ENCODE results near the gene WDR86. TPM values are rescaled to one million over a fixed set of nuclear protein-coding genes. Genes with fewer than 3 reads are reported as not detected.
A peak's percentile ranks its signal among the peaks of the same experiment; 100 is the strongest.

Gene WDR86
- total RNA-seq, 1 donor from 2014 or later = 57.0 TPM

DNA sequence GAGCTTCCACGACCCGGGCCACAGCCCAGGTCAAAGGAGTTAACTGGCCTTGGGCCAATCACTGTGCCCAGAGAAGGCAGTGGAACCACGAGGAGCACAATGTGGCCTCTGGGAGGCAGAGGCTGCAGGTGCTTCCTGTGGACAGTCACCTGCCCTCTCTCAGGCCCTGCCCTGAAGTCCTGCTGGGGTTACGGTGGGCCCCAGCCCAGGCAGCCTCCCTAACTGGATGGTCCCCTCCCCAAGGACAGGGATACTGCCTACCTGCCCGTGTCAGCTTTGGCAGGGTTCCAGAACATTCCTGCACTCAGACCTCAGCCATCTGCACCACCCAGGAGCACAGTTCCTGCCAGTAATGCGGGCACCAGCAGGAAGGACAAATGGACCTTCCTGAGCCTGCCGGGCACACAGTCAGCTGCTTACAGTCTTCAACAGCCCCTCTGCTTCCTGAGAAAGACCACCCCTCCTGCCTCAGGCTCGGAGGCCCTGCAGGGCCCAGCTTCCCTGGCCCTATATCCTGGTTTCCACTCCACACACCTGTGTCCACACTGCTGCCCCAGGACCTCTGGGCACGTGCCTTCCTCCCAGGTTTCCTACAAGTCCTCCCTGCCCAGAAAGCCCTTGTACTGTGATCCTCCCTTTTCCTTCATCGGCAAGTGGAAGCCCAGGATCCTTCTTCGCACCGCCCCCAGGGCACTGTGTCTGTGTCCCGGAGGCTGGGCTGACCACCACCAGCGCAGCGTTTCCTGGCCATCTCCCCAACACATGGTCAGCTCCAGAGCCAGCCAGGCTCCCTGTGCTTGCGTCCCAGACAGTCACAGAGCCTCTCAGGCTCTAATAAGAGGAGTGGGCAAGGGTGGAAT, 23.3 kb downstream of the WDR86 start:
- Mint-ChIP-seq H3K27me3 (ENCODE audit: unreplicated experiment) (peaks cover 18% of the 10 kb centered on the region), H3K4me3 (ENCODE audit: unreplicated experiment) (peak overlapping the region; percentile 57), H3K9me3 (ENCODE audit: unreplicated experiment) (no peaks in the 10 kb centered on the region), H3K4me1 (ENCODE audit: unreplicated experiment) (peaks cover 9% of the 10 kb centered on the region), H3K27ac (ENCODE audit: unreplicated experiment) (no peak overlapping the region), H3K36me3 (ENCODE audit: low read depth, unreplicated experiment) (peaks cover 35% of the 10 kb centered on the region)
- DNase-seq (ENCODE audit: low spot score) = no peak
- TF ChIP-seq, protein P1, sequence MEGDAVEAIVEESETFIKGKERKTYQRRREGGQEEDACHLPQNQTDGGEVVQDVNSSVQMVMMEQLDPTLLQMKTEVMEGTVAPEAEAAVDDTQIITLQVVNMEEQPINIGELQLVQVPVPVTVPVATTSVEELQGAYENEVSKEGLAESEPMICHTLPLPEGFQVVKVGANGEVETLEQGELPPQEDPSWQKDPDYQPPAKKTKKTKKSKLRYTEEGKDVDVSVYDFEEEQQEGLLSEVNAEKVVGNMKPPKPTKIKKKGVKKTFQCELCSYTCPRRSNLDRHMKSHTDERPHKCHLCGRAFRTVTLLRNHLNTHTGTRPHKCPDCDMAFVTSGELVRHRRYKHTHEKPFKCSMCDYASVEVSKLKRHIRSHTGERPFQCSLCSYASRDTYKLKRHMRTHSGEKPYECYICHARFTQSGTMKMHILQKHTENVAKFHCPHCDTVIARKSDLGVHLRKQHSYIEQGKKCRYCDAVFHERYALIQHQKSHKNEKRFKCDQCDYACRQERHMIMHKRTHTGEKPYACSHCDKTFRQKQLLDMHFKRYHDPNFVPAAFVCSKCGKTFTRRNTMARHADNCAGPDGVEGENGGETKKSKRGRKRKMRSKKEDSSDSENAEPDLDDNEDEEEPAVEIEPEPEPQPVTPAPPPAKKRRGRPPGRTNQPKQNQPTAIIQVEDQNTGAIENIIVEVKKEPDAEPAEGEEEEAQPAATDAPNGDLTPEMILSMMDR (IDR thresholded peaks at IDR 0.05; ENCODE audit: unreplicated experiment) = no peak

DNA sequence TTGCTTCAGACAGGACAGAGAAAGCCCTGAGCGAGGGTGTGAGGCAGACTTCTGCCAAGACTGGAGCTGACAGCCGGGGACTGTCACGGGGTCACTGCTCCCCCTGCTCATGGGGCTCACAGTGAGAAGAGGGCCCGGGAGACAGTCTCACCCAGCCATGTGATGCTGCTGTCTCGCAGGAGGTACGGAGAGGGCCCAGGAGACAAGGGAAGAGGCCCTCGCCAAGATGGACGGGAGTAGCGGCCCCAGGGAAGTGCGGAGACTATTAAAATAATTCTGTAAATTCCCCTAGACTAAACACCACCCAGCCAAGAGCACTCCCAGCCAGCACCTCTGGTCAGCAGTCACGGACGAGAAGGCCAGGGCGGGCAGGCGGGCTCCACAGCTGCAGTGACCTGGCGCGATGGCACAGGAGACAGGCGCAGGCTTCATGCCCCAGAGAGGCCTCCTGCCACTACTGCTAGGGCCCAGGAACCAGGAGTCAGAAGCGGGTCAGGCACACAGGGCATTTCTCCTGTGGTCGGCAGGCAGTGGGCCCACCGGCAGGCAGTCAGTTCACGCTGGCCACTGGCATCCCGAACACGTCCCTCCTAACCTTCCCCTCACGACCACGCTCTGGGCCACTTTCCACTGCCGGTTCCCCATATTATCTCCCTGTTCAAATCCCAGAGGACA, 24.1 kb downstream of the WDR86 start:
- Mint-ChIP-seq H3K4me3 (ENCODE audit: unreplicated experiment) (no peak overlapping the region), H3K9me3 (ENCODE audit: unreplicated experiment) (no peaks in the 10 kb centered on the region), H3K27me3 (ENCODE audit: unreplicated experiment) (peaks cover 18% of the 10 kb centered on the region), H3K4me1 (ENCODE audit: unreplicated experiment) (peaks cover 9% of the 10 kb centered on the region), H3K36me3 (ENCODE audit: low read depth, unreplicated experiment) (peaks cover 33% of the 10 kb centered on the region), H3K27ac (ENCODE audit: unreplicated experiment) (no peak overlapping the region)
- no peak for DNase-seq (ENCODE audit: low spot score)
- TF ChIP-seq, protein P1 (IDR thresholded peaks at IDR 0.05; ENCODE audit: unreplicated experiment) = no peak

DNA sequence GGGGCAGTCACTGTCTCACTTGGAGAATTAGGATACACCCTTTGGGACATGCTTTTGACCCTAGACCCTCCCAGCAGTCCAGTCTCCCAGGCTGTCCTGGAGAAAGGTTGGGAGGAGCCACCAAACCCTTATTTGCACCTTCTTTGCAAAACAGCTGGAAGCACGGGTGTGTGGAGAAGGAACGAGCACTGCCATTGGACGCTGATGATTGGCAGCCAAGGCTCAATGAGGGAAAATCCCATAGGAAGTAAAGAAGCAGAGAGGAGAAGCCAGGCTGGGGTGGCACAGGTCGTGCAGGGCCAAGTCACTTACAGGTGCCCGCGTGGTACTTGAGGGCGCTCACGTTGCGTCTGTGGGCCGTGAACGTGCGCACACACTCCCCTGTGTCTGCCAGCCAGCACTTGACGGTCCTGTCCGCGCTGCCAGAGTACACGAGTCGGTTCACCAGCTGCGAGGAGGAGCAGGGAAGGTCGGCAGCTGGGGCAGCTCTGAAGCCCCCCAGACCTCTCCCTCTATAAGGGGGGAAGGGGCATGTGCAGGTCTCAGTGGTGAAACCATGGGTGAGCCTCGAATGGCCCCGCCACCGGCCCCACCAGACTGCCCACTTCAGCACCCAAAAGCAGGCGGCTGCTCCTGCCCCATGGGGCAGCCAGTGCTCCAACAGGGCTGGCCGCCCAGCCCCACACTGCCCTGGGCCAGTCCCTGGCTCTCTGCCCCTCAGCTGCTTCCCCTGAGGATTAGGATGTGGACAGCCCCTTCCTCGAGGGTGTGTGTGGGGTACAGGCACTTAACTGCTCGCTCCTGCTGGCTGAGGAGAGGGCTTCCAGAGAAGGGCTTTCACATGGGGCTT, 24.8 kb downstream of the WDR86 start:
- peaks cover 18% of the 10 kb centered on the region for H3K27me3 Mint-ChIP-seq (ENCODE audit: unreplicated experiment)
- H3K27ac Mint-ChIP-seq (ENCODE audit: unreplicated experiment) = peak overlapping the region; percentile 5
- no peak for DNase-seq (ENCODE audit: low spot score)
- no peaks in the 10 kb centered on the region for H3K9me3 Mint-ChIP-seq (ENCODE audit: unreplicated experiment)
- H3K4me1 Mint-ChIP-seq (ENCODE audit: unreplicated experiment) = peaks cover 9% of the 10 kb centered on the region
- TF ChIP-seq, protein P1 (IDR thresholded peaks at IDR 0.05; ENCODE audit: unreplicated experiment) = no peak
- H3K4me3 Mint-ChIP-seq (ENCODE audit: unreplicated experiment) = no peak overlapping the region
- peaks cover 26% of the 10 kb centered on the region for H3K36me3 Mint-ChIP-seq (ENCODE audit: low read depth, unreplicated experiment)

DNA sequence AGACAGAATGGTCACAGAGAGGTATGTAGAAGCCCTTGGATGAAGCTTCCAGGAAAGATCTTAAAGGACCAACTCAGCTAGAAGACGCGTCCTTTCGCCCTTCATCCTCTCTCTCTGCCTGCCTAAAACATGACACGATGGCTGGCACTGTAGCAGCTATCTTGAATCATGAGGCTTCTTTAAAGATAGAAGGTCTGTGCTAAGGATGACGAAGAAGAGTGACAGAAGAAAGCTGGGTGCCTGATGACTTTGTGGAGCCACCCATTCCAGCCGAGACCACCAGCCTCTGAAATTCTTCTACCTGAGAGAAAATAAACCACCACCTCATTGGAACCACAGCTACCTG, 25.5 kb downstream of the WDR86 start:
- DNase-seq (ENCODE audit: low spot score) = no peak
- Mint-ChIP-seq H3K4me3 (ENCODE audit: unreplicated experiment) (no peak overlapping the region), H3K36me3 (ENCODE audit: low read depth, unreplicated experiment) (peaks cover 24% of the 10 kb centered on the region), H3K27ac (ENCODE audit: unreplicated experiment) (no peak overlapping the region), H3K4me1 (ENCODE audit: unreplicated experiment) (peaks cover 9% of the 10 kb centered on the region), H3K9me3 (ENCODE audit: unreplicated experiment) (no peaks in the 10 kb centered on the region), H3K27me3 (ENCODE audit: unreplicated experiment) (peaks cover 18% of the 10 kb centered on the region)
- TF ChIP-seq, protein P1 (IDR thresholded peaks at IDR 0.05; ENCODE audit: unreplicated experiment) = no peak

Measured in endothelial cell (in vitro differentiated cells).